ENCODE data around the gene RAB3A. TPM values are rescaled to one million over a fixed set of nuclear protein-coding genes. Genes with fewer than 3 reads are reported as not detected.

RAB3A gene
- total and polyA plus RNA-seq, 7 experiments from 2014 or later = 1.9 to 16.7 (median 7.5) TPM

DNA sequence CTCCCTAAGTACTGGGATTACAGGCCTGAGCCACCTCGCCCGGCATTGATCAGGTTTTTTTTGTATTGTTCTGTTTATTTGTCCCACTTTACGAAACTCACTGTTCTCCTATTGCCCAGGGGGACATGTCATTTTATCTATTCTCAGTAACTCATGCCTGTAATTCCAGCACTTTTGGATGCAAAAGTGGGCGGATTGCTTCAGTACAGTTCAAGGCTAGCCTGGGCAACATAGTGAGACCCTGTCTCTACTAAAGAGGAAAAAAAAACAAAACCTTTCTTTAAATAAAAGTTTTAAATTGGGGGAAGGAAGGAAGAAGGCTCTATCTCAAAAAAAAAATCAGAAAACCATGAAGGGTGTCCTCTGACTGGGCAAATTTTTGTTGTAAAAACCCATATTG is 13.6 kb downstream of the RAB3A start:
- no peaks in the 10 kb centered on the region for H3K36me3 Mint-ChIP-seq
- H3K27ac Mint-ChIP-seq = no peak overlapping the region
- Histone ChIP-seq H3K27me3 (ENCODE audit: control insufficient read depth in 2 of 2, insufficient read depth in 2 of 2, low read length in 2 of 2) (no peaks in the 10 kb centered on the region), H3K27ac (ENCODE audit: low read depth, low read length) (no peak overlapping the region), H3K4me3 (ENCODE audit: low read length) (no peak overlapping the region), H3K36me3 (ENCODE audit: control insufficient read depth in 2 of 3, insufficient read depth in 3 of 3, low read length in 3 of 3) (no peaks in the 10 kb centered on the region), H3K4me1 (ENCODE audit: control insufficient read depth in 2 of 2, insufficient read depth in 2 of 2, low read length in 2 of 2) (peaks cover 9 to 12% of the 10 kb centered on the region in 2 donors), H3K9me3 (ENCODE audit: control insufficient read depth in 2 of 3, low read length in 3 of 3) (no peaks in the 10 kb centered on the region)
- peaks cover 11 to 29% (median 21%) of the 10 kb centered on the region in 7 donors for H3K4me1 Mint-ChIP-seq
- DNase-seq = no peak
- ChIA-PET POLR2A (interaction anchor here (0.7 to 0.9 kb wide), 2 partner anchors 13 to 342 kb away, joined by 4 to 6 read pairs; no protein-coding TSS in a partner anchor), CTCF (interaction anchor here (0.7 to 3.9 kb wide), 2 partner anchors 61 to 198 kb away, joined by 4 to 38 read pairs; no protein-coding TSS in a partner anchor)
- intact Hi-C loops (cut with micrococcal nuclease) = no loop called here
- no peak overlapping the region for H3K4me3 Mint-ChIP-seq
- H3K27me3 Mint-ChIP-seq = peaks cover 0 to 6% (median 0%) of the 10 kb centered on the region in 5 donors
- ATAC-seq = no peak
- peaks cover 0 to 4% (median 0%) of the 10 kb centered on the region in 11 donors for H3K9me3 Mint-ChIP-seq

DNA sequence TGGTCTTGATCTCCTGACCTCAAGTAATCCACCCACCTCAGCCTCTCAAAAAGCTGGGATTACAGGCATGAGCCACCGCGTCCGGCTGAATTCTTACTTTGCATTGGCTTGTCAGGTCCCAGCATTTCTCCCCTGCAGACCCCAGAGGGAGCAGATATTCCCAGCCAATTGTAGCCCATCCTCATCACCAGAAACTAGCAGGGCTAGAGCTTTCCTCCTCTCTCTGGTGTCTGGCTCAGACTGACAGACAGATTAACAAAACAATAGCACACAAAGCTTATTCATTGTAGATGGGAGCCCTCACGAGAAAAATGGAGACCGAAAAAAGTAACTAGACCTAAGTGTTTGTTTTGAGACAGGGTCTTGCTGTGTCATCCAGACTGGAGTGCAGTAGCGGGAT is 18.3 kb downstream of the RAB3A start:
- no peak overlapping the region for H3K27ac Mint-ChIP-seq
- H3K27me3 Mint-ChIP-seq = peaks cover 0 to 2% (median 0%) of the 10 kb centered on the region in 5 donors
- ChIA-PET CTCF (interaction anchor here (0.7 kb wide), 1 partner anchor 10 kb away, joined by 4 read pairs; no protein-coding TSS in a partner anchor), POLR2A (interaction anchor here (0.7 kb wide), 1 partner anchor 598 kb away, joined by 3 read pairs; no protein-coding TSS in a partner anchor)
- H3K4me3 ChIP-seq (ENCODE audit: low read length) = no peak overlapping the region
- no peak overlapping the region for H3K4me3 Mint-ChIP-seq
- no peak for DNase-seq
- H3K9me3 Mint-ChIP-seq = no peaks in the 10 kb centered on the region
- no peaks in the 10 kb centered on the region for H3K4me1 ChIP-seq (ENCODE audit: control insufficient read depth in 2 of 2, insufficient read depth in 2 of 2, low read length in 2 of 2)
- no peak for ATAC-seq
- intact Hi-C loops (cut with micrococcal nuclease) = no loop called here
- H3K36me3 ChIP-seq (ENCODE audit: control insufficient read depth in 2 of 3, insufficient read depth in 3 of 3, low read length in 3 of 3) = no peaks in the 10 kb centered on the region
- H3K4me1 Mint-ChIP-seq = no peaks in the 10 kb centered on the region
- H3K27ac ChIP-seq (ENCODE audit: low read depth, low read length) = no peak overlapping the region
- no peaks in the 10 kb centered on the region for H3K36me3 Mint-ChIP-seq
- H3K9me3 ChIP-seq (ENCODE audit: control insufficient read depth in 2 of 3, low read length in 3 of 3) = no peaks in the 10 kb centered on the region
- no peaks in the 10 kb centered on the region for H3K27me3 ChIP-seq (ENCODE audit: control insufficient read depth in 2 of 2, insufficient read depth in 2 of 2, low read length in 2 of 2)

DNA sequence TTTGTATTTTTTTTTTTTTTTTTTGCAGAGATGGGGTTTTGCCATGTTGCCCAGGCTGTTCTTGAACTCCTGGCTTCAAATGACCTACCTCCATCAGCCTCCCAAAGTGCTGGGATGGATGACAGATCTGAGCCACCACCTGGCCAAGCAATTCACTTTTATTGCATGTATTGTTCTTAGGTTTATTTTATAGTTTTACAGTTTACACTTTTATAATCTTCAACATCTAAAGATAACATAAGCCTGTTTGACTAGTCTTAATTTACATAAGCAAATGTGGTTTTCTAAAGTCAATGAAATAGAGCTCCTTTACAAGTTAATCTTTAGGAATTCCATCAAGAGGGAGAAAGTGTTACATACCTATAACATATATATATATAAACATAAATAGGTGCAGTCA is 20.3 kb downstream of the RAB3A start:
- Mint-ChIP-seq H3K9me3 (no peaks in the 10 kb centered on the region), H3K27me3 (peaks cover 0 to 2% (median 0%) of the 10 kb centered on the region in 5 donors), H3K27ac (no peak overlapping the region), H3K4me1 (no peaks in the 10 kb centered on the region), H3K4me3 (no peak overlapping the region), H3K36me3 (peaks cover 0 to 5% (median 0%) of the 10 kb centered on the region in 5 donors)
- no peak for DNase-seq
- Histone ChIP-seq H3K4me1 (ENCODE audit: control insufficient read depth in 2 of 2, insufficient read depth in 2 of 2, low read length in 2 of 2) (no peaks in the 10 kb centered on the region), H3K4me3 (ENCODE audit: low read length) (no peak overlapping the region), H3K36me3 (ENCODE audit: control insufficient read depth in 2 of 3, insufficient read depth in 3 of 3, low read length in 3 of 3) (no peaks in the 10 kb centered on the region), H3K9me3 (ENCODE audit: control insufficient read depth in 2 of 3, low read length in 3 of 3) (no peaks in the 10 kb centered on the region), H3K27ac (ENCODE audit: low read depth, low read length) (no peak overlapping the region), H3K27me3 (ENCODE audit: control insufficient read depth in 2 of 2, insufficient read depth in 2 of 2, low read length in 2 of 2) (no peaks in the 10 kb centered on the region)
- intact Hi-C loops (cut with micrococcal nuclease) = no loop called here
- ATAC-seq = no peak
- CTCF ChIA-PET = no interaction called here
- POLR2A ChIA-PET = no interaction called here

DNA sequence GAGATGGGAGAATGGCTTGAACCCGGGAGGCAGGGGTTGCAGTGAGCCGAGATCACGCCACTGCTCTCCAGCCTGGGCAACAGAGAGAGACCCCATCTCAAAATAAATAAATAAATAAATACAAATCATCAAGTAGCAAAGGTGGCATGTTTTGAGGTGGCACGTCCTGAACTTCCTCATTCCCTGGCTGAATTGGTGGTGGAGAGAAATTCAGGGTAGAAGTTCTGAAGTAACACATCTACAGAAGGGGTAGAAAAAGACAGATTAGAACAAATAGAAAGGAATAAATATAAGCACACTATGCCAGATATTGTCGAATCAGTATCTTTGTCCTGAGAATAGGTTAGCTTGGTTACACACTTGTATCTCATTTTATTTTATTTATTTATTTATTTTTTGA is 23.9 kb downstream of the RAB3A start:
- peaks cover 0 to 6% (median 0%) of the 10 kb centered on the region in 7 donors for H3K4me1 Mint-ChIP-seq
- Histone ChIP-seq H3K9me3 (ENCODE audit: control insufficient read depth in 2 of 3, low read length in 3 of 3) (no peaks in the 10 kb centered on the region), H3K4me3 (ENCODE audit: low read length) (no peak overlapping the region), H3K36me3 (ENCODE audit: control insufficient read depth in 2 of 3, insufficient read depth in 3 of 3, low read length in 3 of 3) (no peaks in the 10 kb centered on the region), H3K27ac (ENCODE audit: low read depth, low read length) (no peak overlapping the region), H3K27me3 (ENCODE audit: control insufficient read depth in 2 of 2, insufficient read depth in 2 of 2, low read length in 2 of 2) (no peaks in the 10 kb centered on the region), H3K4me1 (ENCODE audit: control insufficient read depth in 2 of 2, insufficient read depth in 2 of 2, low read length in 2 of 2) (no peaks in the 10 kb centered on the region)
- intact Hi-C loops (cut with micrococcal nuclease) = no loop called here
- ATAC-seq (no peak), DNase-seq (no peak)
- peak overlapping the region in 1 of 9 donors; percentile 55 for H3K27ac Mint-ChIP-seq
- H3K27me3 Mint-ChIP-seq = no peaks in the 10 kb centered on the region
- H3K36me3 Mint-ChIP-seq = peaks cover 0 to 22% (median 0%) of the 10 kb centered on the region in 5 donors
- CTCF ChIA-PET = interaction anchor here (1.3 kb wide), 1 partner anchor 15 kb away, joined by 3 read pairs; no protein-coding TSS in a partner anchor
- no peak overlapping the region for H3K4me3 Mint-ChIP-seq
- no peaks in the 10 kb centered on the region for H3K9me3 Mint-ChIP-seq
- POLR2A ChIA-PET = no interaction called here

DNA sequence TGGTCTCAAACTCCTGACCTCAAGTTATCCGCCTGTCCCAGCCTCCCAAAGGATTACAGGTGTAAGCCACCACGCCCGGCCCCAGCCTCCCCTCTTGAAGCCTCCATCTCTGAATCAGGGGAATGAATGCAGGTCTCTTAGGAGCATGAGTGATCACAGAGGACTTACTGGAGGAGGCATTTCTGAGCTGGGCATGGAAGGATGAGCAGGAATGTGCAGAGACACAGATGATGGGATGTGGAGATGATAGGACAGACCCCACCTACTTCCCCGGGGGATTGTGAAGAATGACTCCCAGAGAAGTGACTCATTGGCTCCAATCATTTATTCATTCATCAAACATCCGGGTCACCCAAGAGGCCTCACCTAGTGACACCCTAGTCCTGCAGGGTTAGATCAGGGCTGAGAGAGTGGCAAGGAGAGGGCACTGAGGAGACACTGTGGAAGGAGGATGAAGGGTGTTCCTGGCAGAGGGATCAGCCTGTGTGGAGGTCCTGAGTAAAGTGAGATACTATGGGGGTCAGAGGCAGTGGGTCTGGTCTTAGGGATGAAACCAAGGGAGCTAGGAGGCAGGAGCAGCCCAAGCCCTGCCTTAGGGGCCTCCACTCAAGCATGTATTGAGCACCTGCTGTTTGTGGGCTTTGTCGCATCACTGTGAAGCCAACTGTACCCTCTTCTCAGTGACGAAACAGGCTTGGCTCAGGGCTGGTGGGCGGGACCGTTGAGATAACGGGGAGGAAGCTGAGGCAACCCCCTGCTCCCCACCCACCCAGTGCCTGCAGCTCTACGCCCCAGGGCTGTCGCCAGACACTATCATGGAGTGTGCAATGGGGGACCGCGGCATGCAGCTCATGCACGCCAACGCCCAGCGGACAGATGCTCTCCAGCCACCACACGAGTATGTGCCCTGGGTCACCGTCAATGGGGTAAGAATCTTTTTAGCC is 27.2 kb downstream of the RAB3A start:
- intact Hi-C loops (cut with micrococcal nuclease) = no loop called here
- peak overlapping the region in 2 of 10 donors; percentile 16 to 23 for H3K4me3 Mint-ChIP-seq
- Histone ChIP-seq H3K9me3 (ENCODE audit: control insufficient read depth in 2 of 3, low read length in 3 of 3) (no peaks in the 10 kb centered on the region), H3K4me1 (ENCODE audit: control insufficient read depth in 2 of 2, insufficient read depth in 2 of 2, low read length in 2 of 2) (peaks cover 5 to 13% of the 10 kb centered on the region in 2 donors), H3K4me3 (ENCODE audit: low read length) (no peak overlapping the region), H3K27me3 (ENCODE audit: control insufficient read depth in 2 of 2, insufficient read depth in 2 of 2, low read length in 2 of 2) (no peaks in the 10 kb centered on the region), H3K27ac (ENCODE audit: low read depth, low read length) (no peak overlapping the region), H3K36me3 (ENCODE audit: control insufficient read depth in 2 of 3, insufficient read depth in 3 of 3, low read length in 3 of 3) (no peaks in the 10 kb centered on the region)
- ATAC-seq (no peak), DNase-seq (no peak)
- H3K4me1 Mint-ChIP-seq = peaks cover 0 to 27% (median 9%) of the 10 kb centered on the region in 7 donors
- no peaks in the 10 kb centered on the region for H3K9me3 Mint-ChIP-seq
- H3K27me3 Mint-ChIP-seq = no peaks in the 10 kb centered on the region
- POLR2A ChIA-PET = interaction anchor here (0.8 to 2.1 kb wide), 2 partner anchors 14 to 15 kb away, joined by 6 to 7 read pairs; no protein-coding TSS in a partner anchor
- CTCF ChIA-PET = interaction anchor here (0.7 to 2.1 kb wide), 4 partner anchors 8 to 239 kb away, joined by 4 to 5 read pairs (median 4); no protein-coding TSS in a partner anchor
- no peak overlapping the region for H3K27ac Mint-ChIP-seq
- peaks cover 0 to 25% (median 0%) of the 10 kb centered on the region in 5 donors for H3K36me3 Mint-ChIP-seq

DNA sequence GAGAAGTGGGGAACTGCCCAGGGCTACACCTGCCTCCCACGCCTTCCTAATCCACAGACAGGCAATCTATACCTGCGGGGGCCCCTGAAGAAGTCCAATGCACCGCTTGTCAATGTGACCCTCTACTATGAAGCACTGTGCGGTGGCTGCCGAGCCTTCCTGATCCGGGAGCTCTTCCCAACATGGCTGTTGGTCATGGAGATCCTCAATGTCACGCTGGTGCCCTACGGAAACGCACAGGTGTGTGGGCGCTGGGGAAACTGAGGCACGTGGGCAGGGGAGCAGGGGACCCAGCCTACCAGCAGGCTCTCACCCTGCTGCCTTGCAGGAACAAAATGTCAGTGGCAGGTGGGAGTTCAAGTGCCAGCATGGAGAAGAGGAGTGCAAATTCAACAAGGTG is 28.9 kb downstream of the RAB3A start:
- H3K27ac Mint-ChIP-seq = no peak overlapping the region
- no peak overlapping the region for H3K4me3 ChIP-seq (ENCODE audit: low read length)

More for the DNA sequence above, 28.9 kb downstream of the RAB3A start:
- ATAC-seq (no peak), DNase-seq (no peak)
- H3K9me3 ChIP-seq (ENCODE audit: control insufficient read depth in 2 of 3, low read length in 3 of 3) = no peaks in the 10 kb centered on the region
- H3K9me3 Mint-ChIP-seq = no peaks in the 10 kb centered on the region
- H3K27me3 ChIP-seq (ENCODE audit: control insufficient read depth in 2 of 2, insufficient read depth in 2 of 2, low read length in 2 of 2) = no peaks in the 10 kb centered on the region
- H3K27ac ChIP-seq (ENCODE audit: low read depth, low read length) = no peak overlapping the region
- ChIA-PET CTCF (interaction anchor here (0.9 to 2.1 kb wide), 2 partner anchors 13 to 17 kb away, joined by 3 to 4 read pairs; no protein-coding TSS in a partner anchor), POLR2A (interaction anchor here (0.8 to 1.6 kb wide), 3 partner anchors 10 to 57 kb away, joined by 3 to 11 read pairs (median 3); partner anchors contain the start of gene MPV17L2)
- no peaks in the 10 kb centered on the region for H3K27me3 Mint-ChIP-seq
- peak overlapping the region in 9 of 10 donors; percentile 9 to 94 (median 38) for H3K4me3 Mint-ChIP-seq
- intact Hi-C loops (cut with micrococcal nuclease) = loop anchor here in 1 of 2 donors (1.0 kb wide), 1 partner anchor 17 kb away; no protein-coding TSS in a partner anchor
- H3K36me3 Mint-ChIP-seq = peaks cover 0 to 25% (median 0%) of the 10 kb centered on the region in 5 donors
- H3K4me1 Mint-ChIP-seq = peaks cover 0 to 29% (median 9%) of the 10 kb centered on the region in 7 donors
- no peaks in the 10 kb centered on the region for H3K36me3 ChIP-seq (ENCODE audit: control insufficient read depth in 2 of 3, insufficient read depth in 3 of 3, low read length in 3 of 3)
- H3K4me1 ChIP-seq (ENCODE audit: control insufficient read depth in 2 of 2, insufficient read depth in 2 of 2, low read length in 2 of 2) = peaks cover 5 to 13% of the 10 kb centered on the region in 2 donors

Data from naive thymus-derived CD4-positive, alpha-beta T cell (primary cell).